Right atrium auricular region (tissue), 2 donors: ENCODE data around the gene MYO3B. TPM values are rescaled to one million over a fixed set of nuclear protein-coding genes. Genes with fewer than 3 reads are reported as not detected.

ENCODE experiments used
- DNase-seq: peaks from one replicate; pipeline ENCODE4 v3.0.0-alpha.2; 2019; ENCODE audit warnings: low spot score
- H3K27ac ChIP-seq, 2 donors: fragments of 200-600 bp; sonication (generic); 1 replicate in 1 of 2; 2 replicates in 1 of 2; pipeline ENCODE4 v1.5.1; 2016 to 2019
- H3K27me3 ChIP-seq, 2 donors: fragments of 200-600 bp; sonication (generic); one replicate each; pipeline versions ENCODE4 v1.5.1 to v1.6.0; 2017 to 2019
- H3K36me3 ChIP-seq: fragments of 200-600 bp; sonication (generic); one replicate; pipeline ENCODE4 v1.5.1; 2016
- H3K4me1 ChIP-seq, 2 donors: fragments of 200-600 bp; sonication (generic); one replicate each; pipeline versions ENCODE4 v1.5.1 to v1.6.0; 2017 to 2019
- H3K4me3 ChIP-seq, 2 donors: fragments of 200-600 bp; sonication (generic); 1 replicate in 1 of 2; 2 replicates in 1 of 2; pipeline ENCODE4 v1.5.1; 2017 to 2019; ENCODE audit warnings: mild to moderate bottlenecking in 1 of 2, moderate library complexity in 1 of 2
- H3K9me3 ChIP-seq, 2 donors: fragments of 200-600 bp; sonication (generic); one replicate each; pipeline ENCODE4 v1.5.1; 2019
- CTCF ChIP-seq, 2 donors: fragments of 200-600 bp; sonication (generic); IDR thresholded peaks; one replicate each; pipeline ENCODE4 v1.5.1; 2019; ENCODE audit warnings: antibody characterized with exemption in 2 of 2
- total RNA-seq, 2 donors: library from RNA; depleted of rRNA; stranded (reverse); fragments of >200 nt; gene quantifications; one replicate each; pipeline ENCODE4 v1.1.0, GENCODE V29; 2016

The MYO3B gene
- total RNA-seq, 2 donors from 2014 or later: not detected

GRCh38 chr2:170143045-170143717 lies 34.8 kb upstream of the MYO3B start:
- H3K4me1 ChIP-seq: peaks cover 0 to 11% of the 10 kb centered on the region in 2 donors
- H3K27me3 ChIP-seq: no peaks in the 10 kb centered on the region
- H3K36me3 ChIP-seq: no peaks in the 10 kb centered on the region
- TF ChIP-seq CTCF (IDR thresholded peaks at IDR 0.05): no peak
- no peak overlapping the region for H3K27ac ChIP-seq
- H3K9me3 ChIP-seq: no peaks in the 10 kb centered on the region
- H3K4me3 ChIP-seq: no peak overlapping the region
- no peak for DNase-seq

GRCh38 chr2:170144761-170145160 lies 33.2 kb upstream of the MYO3B start:
- no peaks in the 10 kb centered on the region for H3K36me3 ChIP-seq
- no peaks in the 10 kb centered on the region for H3K27me3 ChIP-seq
- TF ChIP-seq CTCF (IDR thresholded peaks at IDR 0.05): no peak
- no peak overlapping the region for H3K4me3 ChIP-seq
- peaks cover 0 to 11% of the 10 kb centered on the region in 2 donors for H3K4me1 ChIP-seq
- DNase-seq: no peak
- no peak overlapping the region for H3K27ac ChIP-seq
- no peaks in the 10 kb centered on the region for H3K9me3 ChIP-seq

- no peaks in the 10 kb centered on the region for H3K36me3 ChIP-seq
- H3K4me1 ChIP-seq: peaks cover 0 to 11% of the 10 kb centered on the region in 2 donors
- no peak overlapping the region for H3K4me3 ChIP-seq
- no peaks in the 10 kb centered on the region for H3K27me3 ChIP-seq
- H3K27ac ChIP-seq: no peak overlapping the region
- TF ChIP-seq CTCF (IDR thresholded peaks at IDR 0.05): no peak
- H3K9me3 ChIP-seq: no peaks in the 10 kb centered on the region
- no peak for DNase-seq
Observed at GRCh38 chr2:170145191-170145590, 32.8 kb upstream of the MYO3B start.

- no peak overlapping the region for H3K27ac ChIP-seq
- no peaks in the 10 kb centered on the region for H3K9me3 ChIP-seq
- H3K27me3 ChIP-seq: no peaks in the 10 kb centered on the region
- no peak for TF ChIP-seq CTCF (IDR thresholded peaks at IDR 0.05)
- H3K4me1 ChIP-seq: peaks cover 0 to 11% of the 10 kb centered on the region in 2 donors
- no peak for DNase-seq
- H3K4me3 ChIP-seq: no peak overlapping the region
- H3K36me3 ChIP-seq: no peaks in the 10 kb centered on the region
Observed at GRCh38 chr2:170145675-170146432, 32.1 kb upstream of the MYO3B start.

- TF ChIP-seq CTCF (IDR thresholded peaks at IDR 0.05): no peak
- no peaks in the 10 kb centered on the region for H3K27me3 ChIP-seq
- no peaks in the 10 kb centered on the region for H3K9me3 ChIP-seq
- H3K4me1 ChIP-seq: peaks cover 0 to 11% of the 10 kb centered on the region in 2 donors
- no peak overlapping the region for H3K4me3 ChIP-seq
- H3K27ac ChIP-seq: no peak overlapping the region
- H3K36me3 ChIP-seq: no peaks in the 10 kb centered on the region
- no peak for DNase-seq
Observed at GRCh38 chr2:170146784-170147183, 31.2 kb upstream of the MYO3B start.
